Cardiac atrium fibroblast (primary cell): ENCODE measurements around the gene BRAF. TPM values are rescaled to one million over a fixed set of nuclear protein-coding genes. Genes with fewer than 3 reads are reported as not detected.

Source experiments
- total RNA-seq: library from RNA; depleted of rRNA; stranded (reverse); fragments of >200 nt; gene quantifications from 2 replicates; pipeline ENCODE4 v1.2.3, GENCODE V29; 2015

BRAF gene
- 7.8 and 10.7 TPM in 2 replicates for total RNA-seq

DNA sequence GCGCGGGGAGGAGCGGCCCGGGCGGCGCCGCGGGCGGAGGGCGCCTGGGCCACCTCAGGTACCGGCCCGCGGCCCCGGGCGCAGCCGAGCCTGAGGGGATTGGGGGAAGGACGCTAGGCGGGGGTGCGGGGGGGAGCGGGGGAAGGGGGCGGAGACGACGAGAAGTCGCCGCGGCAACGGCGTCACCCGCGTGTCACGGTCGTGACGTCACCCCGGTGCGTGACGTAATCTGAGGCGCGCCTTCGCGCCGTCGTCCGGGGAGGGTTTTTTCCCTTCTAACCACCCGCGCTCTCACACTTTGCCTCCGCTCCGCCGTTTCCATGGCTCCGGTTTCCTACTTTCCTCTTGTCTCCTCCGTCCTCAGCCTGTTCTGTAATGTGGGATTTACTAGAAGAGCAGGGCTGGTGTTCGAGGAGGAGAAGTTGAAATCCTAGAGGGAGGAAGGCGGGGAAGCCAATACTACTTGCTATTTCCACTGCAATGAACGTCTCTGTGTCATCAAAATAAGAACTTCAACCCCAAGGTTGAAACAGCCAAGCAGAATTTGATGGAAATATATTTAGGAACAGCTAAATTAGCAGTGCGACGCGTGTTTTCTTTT is at the start of gene BRAF:
BRAF (minus strand) TSS at position 109 of the 601 bp plus-strand sequence. CDS start 226 bp downstream, outside the sequence.

DNA sequence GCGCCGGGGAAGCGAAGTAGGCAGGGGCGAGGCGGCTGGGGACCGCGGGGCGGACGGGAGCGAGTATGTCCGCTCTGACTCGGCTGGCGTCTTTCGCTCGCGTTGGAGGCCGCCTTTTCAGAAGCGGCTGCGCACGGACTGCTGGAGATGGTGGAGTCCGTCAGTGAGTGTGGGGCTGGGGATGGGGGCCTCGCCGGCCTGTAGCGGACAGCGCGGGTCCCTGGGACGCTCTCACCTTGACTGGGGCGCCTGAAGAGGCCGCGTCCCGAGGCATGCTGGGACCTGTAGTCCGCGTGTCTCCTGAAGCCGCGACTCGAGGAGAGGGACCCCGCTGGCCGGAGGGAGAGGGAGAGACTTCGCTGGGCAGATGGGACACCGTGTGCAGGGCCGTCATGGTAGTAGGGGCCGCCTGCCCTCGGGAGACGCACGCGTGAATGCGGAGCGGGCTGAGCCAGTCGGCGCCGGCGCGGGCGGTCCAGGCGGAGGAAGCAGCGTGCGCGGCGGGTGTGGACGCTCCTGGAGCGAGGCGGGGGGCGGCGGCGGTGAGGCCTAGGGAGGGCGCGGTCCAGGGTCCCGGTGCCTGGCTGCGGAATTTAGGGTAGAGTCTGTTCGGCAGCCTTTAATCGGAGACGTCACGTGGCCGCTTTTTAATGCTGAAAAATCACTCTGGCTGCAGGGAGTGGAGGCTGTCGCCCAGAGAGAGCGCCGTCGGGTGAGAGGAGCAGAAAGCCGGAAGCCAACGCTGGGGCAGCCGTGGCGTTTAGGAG is 227.9 kb downstream of the BRAF start, which contains the start of gene NDUFB2:
NDUFB2 (plus strand) TSS at position 29 of the 767 bp plus-strand sequence; CDS start at position 66, 37 bp downstream.

GRCh38 chr7:140672382-140673062 is 252.2 kb downstream of the BRAF start, which contains the start of gene ADCK2:
ADCK2 (plus strand) TSS chr7:140672945; CDS start chr7:140673331, 386 bp downstream.

Other genes starting within 250 kb of the BRAF start
- gene NDUFB2, start 228.2 kb downstream of the BRAF start, total RNA-seq = 381 and 496 TPM in 2 replicates
- gene MRPS33, start 90.0 kb upstream of the BRAF start, total RNA-seq = 17.3 and 18.4 TPM in 2 replicates
- gene TMEM178B, start 149.1 kb upstream of the BRAF start, total RNA-seq = under 0.01 TPM in 1 of 2 replicates, not detected in the other